B cell (primary cell): Measurements from ENCODE around the gene SDCCAG8. TPM values are rescaled to one million over a fixed set of nuclear protein-coding genes. Genes with fewer than 3 reads are reported as not detected.

ENCODE experiments used
- ATAC-seq: fragments of 200-7000 bp; cut with Tn5 transposase; one replicate; pipeline ENCODE4 v1.10.0; 2021; ENCODE audit warnings: low read depth, mild to moderate bottlenecking, moderate number of reproducible peaks, moderate library complexity
- CTCF ChIA-PET: fragments of 350-600 bp; sonication (Branson Sonifier 250); formaldehyde crosslinking; loops from one replicate; lab custom pipeline; 2021; ENCODE audit warnings: antibody characterized with exemption, inconsistent platforms; lab: Charles Lee
- POLR2A ChIA-PET: fragments of 350-600 bp; sonication (Branson Sonifier 250); formaldehyde crosslinking; loops from one replicate; lab custom pipeline; 2021; ENCODE audit warnings: antibody characterized with exemption; lab: Charles Lee
- DNase-seq: peaks from one replicate; pipeline ENCODE4 v3.0.0; 2013
- H2AFZ ChIP-seq: 2 replicates; pipeline ENCODE4 v1.6.1; 2012; ENCODE audit warnings: mild to moderate bottlenecking, low read depth, low read length; ENCODE audit not compliant: insufficient read depth, poor library complexity, severe bottlenecking
- H3K27ac ChIP-seq, 2 donors: 1 replicate in 1 of 2; 2 replicates in 1 of 2; pipeline ENCODE4 v1.5.1; 2012 to 2013; ENCODE audit warnings: low read length in 2 of 2, mild to moderate bottlenecking in 2 of 2, moderate library complexity in 1 of 2
- H3K27me3 ChIP-seq, 4 experiments: fragments of 200-600 bp in 1 of 4; sonication (generic) in 1 of 4; replicated peaks in 1 of 4; 1 replicate in 2 of 4; 2 replicates in 2 of 4; pipeline versions ENCODE4 v1.6.1 to v1.7.0; 2013 to 2016; ENCODE audit warnings: low read length in 3 of 4, mild to moderate bottlenecking in 2 of 4, mixed read lengths in 1 of 4, moderate library complexity in 1 of 4; ENCODE audit not compliant: insufficient read depth in 4 of 4, control insufficient read depth in 3 of 4; ENCODE audit errors: control extremely low read depth in 1 of 4
- H3K36me3 ChIP-seq, 2 experiments: replicated peaks in 1 of 2; 1 replicate in 1 of 2; 2 replicates in 1 of 2; pipeline versions ENCODE4 v1.6.1 to v1.7.1; 2013; ENCODE audit warnings: low read length in 1 of 2; ENCODE audit not compliant: insufficient read depth in 2 of 2, control insufficient read depth in 1 of 2; ENCODE audit errors: control extremely low read depth in 1 of 2, extremely low read depth in 1 of 2
- H3K4me1 ChIP-seq, 2 donors: fragments of 200-600 bp in 1 of 2; sonication (generic) in 1 of 2; 1 replicate in 1 of 2; 2 replicates in 1 of 2; pipeline versions ENCODE4 v1.5.1 to v1.6.1; 2013 to 2017; ENCODE audit warnings: low read length in 2 of 2; ENCODE audit not compliant: control insufficient read depth in 2 of 2, insufficient read depth in 2 of 2
- H3K4me2 ChIP-seq: replicated peaks from 2 replicates; pipeline ENCODE3; 2012; ENCODE audit warnings: mild to moderate bottlenecking, low read depth, low read length; ENCODE audit not compliant: poor library complexity, severe bottlenecking
- H3K4me3 ChIP-seq, 5 experiments: fragments of 200-600 bp in 1 of 5; sonication (generic) in 1 of 5; 1 replicate in 3 of 5; 2 replicates in 2 of 5; pipeline versions ENCODE4 v1.5.1 to v1.7.0; 2011 to 2016; ENCODE audit warnings: low read length in 4 of 5, mild to moderate bottlenecking in 4 of 5, low read depth in 2 of 5, control low read depth in 1 of 5, moderate library complexity in 1 of 5; ENCODE audit not compliant: insufficient read depth in 1 of 5; ENCODE audit errors: control extremely low read depth in 1 of 5, extremely low read depth in 1 of 5
- H3K79me2 ChIP-seq: fragments of 200-600 bp; sonication (generic); one replicate; pipeline ENCODE4 v1.6.0; 2016; ENCODE audit warnings: low read length; ENCODE audit not compliant: control insufficient read depth, insufficient read depth
- H3K9ac ChIP-seq: fragments of 200-600 bp; sonication (generic); 2 replicates; pipeline ENCODE4 v1.6.1; 2017; ENCODE audit warnings: mild to moderate bottlenecking, low read length, moderate library complexity
- H3K9me3 ChIP-seq, 3 donors: one replicate each; pipeline versions ENCODE4 v1.6.1 to v1.7.1; 2013; ENCODE audit warnings: low read length in 2 of 3; ENCODE audit not compliant: control insufficient read depth in 2 of 3, insufficient read depth in 1 of 3; ENCODE audit errors: control extremely low read depth in 1 of 3
- H4K20me1 ChIP-seq: 2 replicates; pipeline ENCODE4 v1.6.0; 2012; ENCODE audit warnings: mild to moderate bottlenecking, low read length; ENCODE audit not compliant: insufficient read depth, control insufficient read depth, poor library complexity, severe bottlenecking
- H3K27ac Mint-ChIP-seq: one replicate; pipeline ENCODE4 v1.8.0; 2021; ENCODE audit warnings: mixed read lengths
- H3K27me3 Mint-ChIP-seq: one replicate; pipeline ENCODE4 v1.8.0; 2021; ENCODE audit warnings: mixed read lengths
- H3K4me1 Mint-ChIP-seq: one replicate; pipeline ENCODE4 v1.8.0; 2021; ENCODE audit warnings: mixed read lengths
- H3K4me3 Mint-ChIP-seq: one replicate; pipeline ENCODE4 v1.8.0; 2021; ENCODE audit warnings: mixed read lengths
- H3K9me3 Mint-ChIP-seq: one replicate; pipeline ENCODE4 v1.8.0; 2022; ENCODE audit warnings: mixed read lengths; ENCODE audit not compliant: insufficient read depth
- CTCF ChIP-seq: fragments of 200-600 bp; IDR thresholded peaks from one replicate; pipeline ENCODE4 v1.8.0; 2022; ENCODE audit warnings: antibody characterized with exemption, mild to moderate bottlenecking
- EZH2 ChIP-seq: IDR thresholded peaks from 2 replicates; pipeline ENCODE4 v1.6.1; 2012; ENCODE audit warnings: borderline replicate concordance, low read depth, mild to moderate bottlenecking, moderate library complexity, low read length; ENCODE audit not compliant: insufficient read depth, poor library complexity, severe bottlenecking
- whole genome bisulfite sequencing: methylation state at CpG from one replicate; pipeline ENCODE4 v1.1.5; 2013; ENCODE audit warnings: missing lambda C conversion rate; ENCODE audit not compliant: insufficient coverage; 5-methylcytosine and 5-hydroxymethylcytosine counted together
- intact Hi-C: fragments of 100-400 bp; cut with micrococcal nuclease; formaldehyde crosslinking; loops from one replicate; pipeline ENCODE4 v1.10.0; 2022
- polyA plus RNA-seq: library from polyadenylated mRNA; depleted of rRNA; stranded (reverse); fragments of >200 nt; gene quantifications from 2 replicates; pipeline ENCODE4 v1.2.3, GENCODE V29; 2012
- total RNA-seq, 2 donors: library from RNA; stranded (reverse); fragments of 120-200 nt in 1 of 2; gene quantifications; 1 replicate in 1 of 2; 2 replicates in 1 of 2; pipeline versions ENCODE4 v1.2.3 to v1.2.4, GENCODE V29; 2013 to 2022

Gene SDCCAG8
- total and polyA plus RNA-seq, 2 donors (not counting 1 experiment from before 2014, with no cell fraction given) = 37.1 to 60.7 TPM

GRCh38 chr1:243462929-243463697 lies 207.3 kb downstream of the SDCCAG8 start:
- Histone ChIP-seq H3K9ac (no peak overlapping the region), H3K27me3 (no peaks in the 10 kb centered on the region), H3K27ac (no peak overlapping the region), H3K9me3 (no peaks in the 10 kb centered on the region), H2AFZ (no peak overlapping the region), H3K4me1 (peaks cover 7 to 11% of the 10 kb centered on the region in 2 donors), H4K20me1 (no peaks in the 10 kb centered on the region), H3K79me2 (no peaks in the 10 kb centered on the region), H3K4me2 (no peak overlapping the region), H3K4me3 (no peak overlapping the region), H3K36me3 (peaks cover 0 to 5% of the 10 kb centered on the region in 2 experiments)
- Mint-ChIP-seq H3K4me1 (peaks cover 10% of the 10 kb centered on the region), H3K27ac (no peak overlapping the region), H3K9me3 (no peaks in the 10 kb centered on the region), H3K27me3 (no peaks in the 10 kb centered on the region), H3K4me3 (no peak overlapping the region)
- WGBS = no CpG with 5 or more reads among the region's 1 CpG
- ChIA-PET CTCF (no interaction called here), POLR2A (no interaction called here)
- intact Hi-C loops = no loop called here
- ATAC-seq (no peak), DNase-seq (no peak)
- TF ChIP-seq EZH2 (no peak), CTCF (no peak)

GRCh38 chr1:243465081-243465480 lies 209.2 kb downstream of the SDCCAG8 start:
- Mint-ChIP-seq H3K4me1 (no peaks in the 10 kb centered on the region), H3K9me3 (no peaks in the 10 kb centered on the region), H3K27ac (peak overlapping the region; percentile 32), H3K4me3 (no peak overlapping the region), H3K27me3 (no peaks in the 10 kb centered on the region)
- H3K4me3 ChIP-seq = no peak overlapping the region
- CTCF ChIA-PET = no interaction called here
- no peaks in the 10 kb centered on the region for H3K4me1 ChIP-seq
- peaks cover 0 to 8% of the 10 kb centered on the region in 2 experiments for H3K36me3 ChIP-seq
- POLR2A ChIA-PET = no interaction called here
- H3K27me3 ChIP-seq = no peaks in the 10 kb centered on the region
- H3K79me2 ChIP-seq = no peaks in the 10 kb centered on the region
- H3K9me3 ChIP-seq = no peaks in the 10 kb centered on the region
- H2AFZ ChIP-seq = no peak overlapping the region
- whole genome bisulfite sequencing = 100% methylated on average over 1 of the region's 5 CpGs
- intact Hi-C loops = no loop called here
- H4K20me1 ChIP-seq = no peaks in the 10 kb centered on the region
- H3K27ac ChIP-seq = no peak overlapping the region
- DNase-seq = no peak
- H3K9ac ChIP-seq = no peak overlapping the region
- no peak for TF ChIP-seq CTCF
- TF ChIP-seq EZH2 = no peak
- no peak overlapping the region for H3K4me2 ChIP-seq
- ATAC-seq = no peak
